Right atrium auricular region (tissue), 2 donors: ENCODE results near the gene PRR15L. TPM values are rescaled to one million over a fixed set of nuclear protein-coding genes. Genes with fewer than 3 reads are reported as not detected.
A peak's percentile ranks its signal among the peaks of the same experiment; 100 is the strongest.

Experiments used
- DNase-seq: peaks from one replicate; pipeline ENCODE4 v3.0.0-alpha.2; 2019; ENCODE audit warnings: low spot score
- H3K27ac ChIP-seq, 2 donors: fragments of 200-600 bp; sonication (generic); 1 replicate in 1 of 2; 2 replicates in 1 of 2; pipeline ENCODE4 v1.5.1; 2016 to 2019
- H3K27me3 ChIP-seq, 2 donors: fragments of 200-600 bp; sonication (generic); one replicate each; pipeline versions ENCODE4 v1.5.1 to v1.6.0; 2017 to 2019
- H3K36me3 ChIP-seq: fragments of 200-600 bp; sonication (generic); one replicate; pipeline ENCODE4 v1.5.1; 2016
- H3K4me1 ChIP-seq, 2 donors: fragments of 200-600 bp; sonication (generic); one replicate each; pipeline versions ENCODE4 v1.5.1 to v1.6.0; 2017 to 2019
- H3K4me3 ChIP-seq, 2 donors: fragments of 200-600 bp; sonication (generic); 1 replicate in 1 of 2; 2 replicates in 1 of 2; pipeline ENCODE4 v1.5.1; 2017 to 2019; ENCODE audit warnings: mild to moderate bottlenecking in 1 of 2, moderate library complexity in 1 of 2
- H3K9me3 ChIP-seq, 2 donors: fragments of 200-600 bp; sonication (generic); one replicate each; pipeline ENCODE4 v1.5.1; 2019
- total RNA-seq, 2 donors: library from RNA; depleted of rRNA; stranded (reverse); fragments of >200 nt; gene quantifications; one replicate each; pipeline ENCODE4 v1.1.0, GENCODE V29; 2016
- TF ChIP-seq, protein P1 (sequence below), 2 donors: fragments of 200-600 bp; sonication (generic); IDR thresholded peaks; one replicate each; pipeline ENCODE4 v1.5.1; 2019; ENCODE audit warnings: antibody characterized with exemption in 2 of 2

PRR15L gene
- total RNA-seq, 2 donors from 2014 or later = 1.2 to 6.5 TPM

DNA sequence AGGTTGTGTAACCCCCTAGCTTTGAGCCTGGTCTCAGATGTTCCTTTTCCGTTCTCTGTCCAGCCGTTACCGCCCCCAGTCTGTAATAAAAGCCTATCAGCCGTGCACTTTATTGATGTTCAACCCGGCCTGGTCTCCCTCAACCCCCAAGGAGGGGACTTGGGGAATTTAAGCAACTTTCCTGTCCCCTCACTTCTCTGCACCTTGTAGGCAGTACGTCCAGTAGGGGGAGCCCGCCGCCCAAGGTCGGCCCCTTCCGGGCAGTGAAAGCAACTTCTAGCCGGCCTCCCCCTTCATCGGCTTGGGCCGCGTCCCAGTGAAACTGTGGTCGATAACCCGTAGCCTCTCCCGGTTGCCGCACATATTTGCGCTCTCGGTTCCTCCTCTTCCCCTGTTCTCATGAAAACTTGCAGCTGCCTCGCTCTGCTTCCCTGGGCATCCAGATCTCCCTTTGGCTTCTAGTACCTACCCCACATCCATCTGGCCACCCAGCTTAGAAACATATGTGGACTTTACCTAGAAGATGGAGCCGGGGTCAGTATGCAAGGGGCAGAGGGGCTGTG is 8.4 kb downstream of the PRR15L start:
- TF ChIP-seq, protein P1, sequence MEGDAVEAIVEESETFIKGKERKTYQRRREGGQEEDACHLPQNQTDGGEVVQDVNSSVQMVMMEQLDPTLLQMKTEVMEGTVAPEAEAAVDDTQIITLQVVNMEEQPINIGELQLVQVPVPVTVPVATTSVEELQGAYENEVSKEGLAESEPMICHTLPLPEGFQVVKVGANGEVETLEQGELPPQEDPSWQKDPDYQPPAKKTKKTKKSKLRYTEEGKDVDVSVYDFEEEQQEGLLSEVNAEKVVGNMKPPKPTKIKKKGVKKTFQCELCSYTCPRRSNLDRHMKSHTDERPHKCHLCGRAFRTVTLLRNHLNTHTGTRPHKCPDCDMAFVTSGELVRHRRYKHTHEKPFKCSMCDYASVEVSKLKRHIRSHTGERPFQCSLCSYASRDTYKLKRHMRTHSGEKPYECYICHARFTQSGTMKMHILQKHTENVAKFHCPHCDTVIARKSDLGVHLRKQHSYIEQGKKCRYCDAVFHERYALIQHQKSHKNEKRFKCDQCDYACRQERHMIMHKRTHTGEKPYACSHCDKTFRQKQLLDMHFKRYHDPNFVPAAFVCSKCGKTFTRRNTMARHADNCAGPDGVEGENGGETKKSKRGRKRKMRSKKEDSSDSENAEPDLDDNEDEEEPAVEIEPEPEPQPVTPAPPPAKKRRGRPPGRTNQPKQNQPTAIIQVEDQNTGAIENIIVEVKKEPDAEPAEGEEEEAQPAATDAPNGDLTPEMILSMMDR (IDR thresholded peaks at IDR 0.05) = peak; percentile 87 to 91
- Histone ChIP-seq H3K9me3 (no peaks in the 10 kb centered on the region), H3K4me3 (peak overlapping the region in 1 of 2 donors; percentile 36), H3K36me3 (peaks cover 26% of the 10 kb centered on the region), H3K27me3 (no peaks in the 10 kb centered on the region), H3K4me1 (peaks cover 0 to 35% of the 10 kb centered on the region in 2 donors), H3K27ac (peak overlapping the region; percentile 58 to 66)
- peak; percentile 90 for DNase-seq

DNA sequence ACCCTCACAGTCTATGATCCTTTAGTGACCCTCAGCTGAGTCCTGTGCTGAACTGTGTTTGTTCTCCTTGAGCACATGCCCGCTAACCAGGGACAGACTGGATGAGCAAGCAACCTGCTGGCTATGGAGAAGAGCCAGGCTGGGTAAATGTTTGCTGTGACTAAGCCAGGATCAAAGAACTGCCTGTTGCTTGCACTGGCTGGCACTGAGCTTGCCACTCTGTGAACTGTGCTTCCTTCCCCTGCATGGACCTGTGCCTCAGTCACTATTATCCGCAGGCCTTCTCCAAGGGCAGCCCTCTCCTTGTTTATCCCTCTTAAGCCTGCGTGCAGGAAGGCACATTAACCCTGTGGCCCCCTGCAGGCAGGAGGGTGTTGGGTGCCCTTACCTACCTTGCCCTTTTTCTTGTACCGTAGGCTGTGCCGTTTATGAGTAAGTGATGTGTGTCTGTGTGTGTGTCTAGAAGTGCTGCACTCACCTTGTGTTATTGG is 8.9 kb downstream of the PRR15L start:
- Histone ChIP-seq H3K27ac (peak overlapping the region in 1 of 2 donors; percentile 66), H3K9me3 (no peaks in the 10 kb centered on the region), H3K4me1 (peaks cover 0 to 35% of the 10 kb centered on the region in 2 donors), H3K4me3 (no peak overlapping the region), H3K27me3 (no peaks in the 10 kb centered on the region), H3K36me3 (peaks cover 31% of the 10 kb centered on the region)
- TF ChIP-seq, protein P1 (IDR thresholded peaks at IDR 0.05) = no peak
- DNase-seq = no peak

DNA sequence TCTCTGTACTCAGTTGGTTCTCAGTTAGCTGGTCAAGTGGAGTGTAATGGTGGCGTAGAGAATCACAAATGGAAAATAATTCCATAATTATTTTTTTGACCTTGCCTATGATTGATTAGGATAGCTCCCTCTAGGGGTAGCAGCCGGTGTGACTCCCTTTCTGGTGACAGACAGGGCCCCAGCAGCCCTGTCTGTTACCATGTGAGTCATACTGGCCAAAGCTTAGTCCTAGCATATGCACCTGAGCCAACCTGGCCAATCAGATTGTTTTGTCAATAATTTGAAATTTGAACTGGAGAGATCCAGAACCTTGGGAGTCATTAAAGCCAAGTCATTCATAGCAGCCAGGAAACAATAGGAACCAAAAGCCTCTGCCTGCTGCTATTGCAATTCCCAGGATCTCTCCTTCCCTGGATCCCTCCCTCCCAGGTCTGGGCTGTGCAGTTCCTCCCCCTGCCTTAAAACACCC is 10.7 kb downstream of the PRR15L start:
- no peaks in the 10 kb centered on the region for H3K9me3 ChIP-seq
- TF ChIP-seq, protein P1 (IDR thresholded peaks at IDR 0.05) = peak; percentile 29 to 81
- peaks cover 36% of the 10 kb centered on the region for H3K36me3 ChIP-seq
- H3K4me1 ChIP-seq = peaks cover 0 to 42% of the 10 kb centered on the region in 2 donors
- H3K4me3 ChIP-seq = no peak overlapping the region
- no peaks in the 10 kb centered on the region for H3K27me3 ChIP-seq
- peak overlapping the region in 1 of 2 donors; percentile 65 for H3K27ac ChIP-seq
- DNase-seq = peak; percentile 83

DNA sequence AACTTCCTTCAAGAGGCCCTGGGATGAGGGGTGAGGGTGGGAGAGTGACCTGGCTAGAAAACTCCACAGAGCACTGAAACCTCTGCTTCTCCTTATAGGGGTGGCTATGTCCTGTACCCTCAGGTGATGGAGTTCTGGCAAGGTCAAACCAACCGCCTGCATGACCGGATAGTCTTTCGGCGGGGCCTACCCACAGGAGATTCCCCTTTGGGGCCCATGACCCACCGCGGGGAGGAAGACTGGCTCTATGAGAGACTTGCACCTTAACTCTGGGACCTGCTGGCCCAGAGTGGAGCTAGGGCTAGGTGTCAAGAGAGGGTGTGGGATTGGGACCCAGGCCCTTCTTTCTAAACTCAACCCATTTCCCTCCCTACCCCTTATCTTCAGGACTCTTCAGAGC is 11.2 kb downstream of the PRR15L start:
- Histone ChIP-seq H3K4me3 (no peak overlapping the region), H3K27ac (peak overlapping the region; percentile 32 to 65), H3K9me3 (no peaks in the 10 kb centered on the region), H3K27me3 (no peaks in the 10 kb centered on the region), H3K36me3 (peaks cover 36% of the 10 kb centered on the region), H3K4me1 (peaks cover 0 to 45% of the 10 kb centered on the region in 2 donors)
- TF ChIP-seq, protein P1 (IDR thresholded peaks at IDR 0.05) = no peak
- DNase-seq = no peak

DNA sequence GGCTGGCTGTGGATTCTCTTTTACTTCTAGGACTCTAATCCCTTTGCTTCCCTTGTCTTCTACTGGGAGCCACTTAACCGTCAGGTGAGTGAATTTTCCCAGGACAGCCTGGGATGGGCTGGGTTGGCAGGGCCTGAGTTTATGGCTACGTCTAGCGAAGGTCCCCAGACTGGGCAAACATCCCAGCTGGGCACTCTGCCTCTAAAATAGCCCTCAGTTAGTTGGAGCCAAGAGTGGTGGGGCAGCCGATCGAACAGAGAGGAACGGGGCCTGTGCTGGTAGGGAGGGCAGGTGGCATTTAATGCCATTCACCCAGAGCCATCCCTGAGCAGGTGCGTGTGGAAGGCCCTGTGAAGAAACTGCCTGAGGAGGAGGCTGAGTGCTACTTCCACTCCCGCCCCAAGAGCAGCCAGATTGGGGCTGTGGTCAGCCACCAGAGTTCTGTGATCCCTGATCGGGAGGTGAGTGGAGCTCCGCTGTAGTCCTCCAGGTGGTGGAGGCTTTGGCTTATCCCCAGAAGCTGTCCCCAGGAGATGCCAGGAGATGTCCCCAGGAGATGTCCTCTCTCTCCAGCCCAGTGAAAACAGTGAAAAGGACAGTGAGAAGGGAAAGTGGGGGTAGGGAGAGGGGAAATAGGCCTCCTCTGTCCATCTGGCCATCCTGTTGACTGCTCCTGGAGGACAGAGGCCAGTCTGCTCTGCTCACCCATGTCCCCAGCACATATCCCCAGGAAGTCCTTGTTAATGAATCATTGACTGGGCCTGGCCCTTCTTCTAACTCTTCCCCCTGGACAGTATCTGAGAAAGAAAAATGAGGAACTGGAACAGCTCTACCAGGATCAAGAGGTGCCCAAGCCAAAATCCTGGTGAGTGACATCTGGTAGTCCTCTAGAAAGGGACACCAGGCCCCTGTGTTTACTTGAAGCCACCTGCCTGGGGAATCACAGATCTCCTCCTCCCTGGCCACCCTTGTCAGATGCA is 11.9 kb downstream of the PRR15L start:
- Histone ChIP-seq H3K4me1 (peaks cover 0 to 49% of the 10 kb centered on the region in 2 donors), H3K36me3 (peaks cover 36% of the 10 kb centered on the region), H3K27ac (peak overlapping the region; percentile 32 to 65), H3K4me3 (no peak overlapping the region), H3K9me3 (no peaks in the 10 kb centered on the region), H3K27me3 (no peaks in the 10 kb centered on the region)
- TF ChIP-seq, protein P1 (IDR thresholded peaks at IDR 0.05) = no peak
- DNase-seq = no peak
